GM19328 (cell line): Measurements from ENCODE around the gene CMC1.
"Not testable (repeated sequence)": the region's sequence is repeated elsewhere in the genome, so short reads cannot be mapped to it uniquely, and the experiment has no call there.

Experiments
- ATAC-seq: cut with Tn5 transposase; IDR thresholded peaks from one replicate; pipeline ENCODE4 v1.9.1; 2021; ENCODE audit warnings: mild to moderate bottlenecking, moderate library complexity; ENCODE audit not compliant: unreplicated experiment

Gene CMC1

DNA sequence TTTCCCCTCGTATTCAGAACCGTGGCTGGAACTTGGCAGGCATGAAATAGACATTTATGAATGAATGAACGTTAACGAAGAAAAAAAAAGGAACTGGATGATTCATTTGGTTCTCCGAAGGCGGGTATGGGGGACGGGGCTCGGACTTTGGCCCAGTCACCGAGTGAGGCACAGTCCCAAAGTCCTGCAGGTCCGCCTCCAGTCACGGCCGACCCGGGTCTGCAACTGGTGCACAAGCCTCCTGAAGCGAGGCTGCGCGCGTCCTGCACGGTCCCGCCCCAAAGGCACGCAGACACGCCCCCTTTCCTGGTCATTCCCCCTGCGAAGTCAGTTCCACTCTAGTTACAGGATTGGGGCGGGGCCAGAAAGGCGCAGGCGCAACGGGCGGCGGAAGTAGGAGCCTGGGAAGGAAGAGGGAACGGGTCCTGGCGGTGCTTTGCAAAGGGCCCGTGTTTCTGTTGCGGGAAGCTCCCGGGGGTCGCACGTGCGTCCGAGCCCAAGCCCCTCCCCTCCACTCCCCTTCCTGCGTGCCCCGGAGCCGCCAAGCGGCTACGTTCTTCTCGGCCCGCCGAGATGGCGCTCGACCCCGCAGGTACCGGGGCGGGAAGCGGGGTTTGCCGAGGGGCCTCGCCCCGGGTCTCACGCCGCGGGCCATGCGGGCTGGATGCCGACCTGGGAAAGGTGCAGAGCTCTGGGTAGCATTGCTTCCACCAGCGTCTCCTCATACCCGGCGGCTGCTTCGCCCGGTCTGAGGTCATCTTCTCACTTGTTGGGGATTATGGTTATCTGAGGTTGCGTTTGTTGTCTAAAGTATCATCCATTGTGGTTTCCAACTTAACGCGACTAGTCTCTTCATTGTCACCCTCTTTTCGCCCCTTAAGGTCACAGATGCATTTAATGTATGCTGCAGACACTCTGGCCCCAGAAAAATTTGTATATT lies at the start of gene CMC1:
Gene CMC1 (plus strand): TSS at position 399 of the 940 bp plus-strand sequence. CDS start 175 bp downstream, at position 574.
- peak; percentile 98 for ATAC-seq

GRCh38 chr3:28198161-28198560 lies 43.3 kb upstream of the CMC1 start:
- no peak for ATAC-seq

- no peak for ATAC-seq
Observed at GRCh38 chr3:28198974-28199373, 42.4 kb upstream of the CMC1 start.

DNA sequence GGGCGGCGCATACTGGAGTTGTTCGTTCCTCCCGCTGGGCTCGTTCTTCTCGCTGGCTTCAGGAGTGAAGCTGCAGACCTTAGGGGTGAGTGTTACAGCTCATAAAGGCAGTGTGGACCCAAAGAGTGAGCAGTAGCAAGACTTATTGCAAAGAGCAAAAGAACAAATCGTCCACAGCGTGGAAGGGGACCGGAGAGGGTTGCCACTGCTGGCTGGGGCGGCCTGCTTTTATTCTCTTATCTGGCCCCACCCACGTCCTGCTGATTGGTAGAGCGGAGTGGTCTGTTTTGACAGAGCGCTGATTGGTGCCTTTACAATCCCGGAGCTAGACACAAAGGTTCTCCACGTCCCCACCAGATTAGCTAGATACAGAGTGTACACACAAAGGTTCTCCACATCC lies 41.8 kb upstream of the CMC1 start:
- not testable (repeated sequence) for ATAC-seq

DNA sequence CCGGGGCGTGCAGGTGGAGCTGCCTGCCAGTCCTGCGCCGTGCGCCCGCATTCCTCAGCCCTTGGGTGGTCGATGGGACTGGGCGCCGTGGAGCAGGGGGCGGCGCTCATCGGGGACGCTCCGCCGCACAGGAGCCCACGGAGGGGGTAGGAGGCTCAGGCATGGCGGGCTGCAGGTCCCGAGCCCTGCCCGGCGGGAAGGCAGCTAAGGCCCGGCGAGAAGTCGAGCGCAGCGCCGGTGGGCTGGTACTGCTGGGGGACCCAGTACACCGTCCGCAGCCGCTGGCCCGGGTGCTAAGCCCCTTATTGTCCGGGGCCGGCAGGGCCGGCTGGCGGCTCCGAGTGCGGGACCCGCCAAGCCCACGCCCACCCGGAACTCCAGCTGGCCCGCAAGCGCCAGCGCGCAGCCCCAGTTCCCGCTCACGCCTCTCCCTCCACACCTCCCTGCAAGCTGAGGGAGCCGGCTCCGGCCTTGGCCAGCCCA lies 41.0 kb upstream of the CMC1 start:
- not testable (repeated sequence) for ATAC-seq

- ATAC-seq, result no peak
Observed at GRCh38 chr3:28206479-28206878, 34.9 kb upstream of the CMC1 start.

DNA sequence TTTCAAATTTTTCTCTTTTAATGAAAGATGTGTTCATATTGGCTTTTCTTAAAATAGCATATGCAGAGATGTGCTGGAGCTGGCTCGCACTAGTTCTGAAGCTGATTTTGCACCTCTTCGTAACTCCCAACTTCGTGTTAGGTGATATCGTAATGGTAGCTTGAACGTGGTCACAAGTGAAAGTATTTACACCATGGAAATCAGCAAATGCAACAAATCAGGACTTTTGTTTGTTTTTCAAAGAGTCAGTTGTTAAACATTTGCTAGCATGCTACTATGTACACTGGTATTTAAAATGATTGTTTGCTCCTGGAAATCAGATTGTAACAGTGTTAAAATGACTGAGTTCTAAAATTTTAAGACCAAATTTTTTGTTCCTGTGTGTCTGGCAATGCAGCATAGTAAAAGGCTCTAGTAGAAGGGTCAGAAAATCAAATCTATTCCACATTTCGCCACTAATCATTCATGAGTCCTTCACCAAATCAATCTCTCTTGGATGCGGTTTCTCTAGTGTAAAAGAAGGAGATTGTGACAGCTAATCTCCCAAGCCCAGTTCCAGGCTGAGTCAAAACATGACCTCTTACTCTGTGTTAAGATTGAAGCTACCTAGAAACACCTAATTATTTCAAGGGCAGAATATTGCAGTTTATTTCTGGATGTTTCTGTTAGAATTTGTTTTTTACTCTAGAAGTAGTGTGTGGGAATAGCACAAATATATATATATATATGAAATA lies 34.3 kb upstream of the CMC1 start:
- ATAC-seq, result no peak

DNA sequence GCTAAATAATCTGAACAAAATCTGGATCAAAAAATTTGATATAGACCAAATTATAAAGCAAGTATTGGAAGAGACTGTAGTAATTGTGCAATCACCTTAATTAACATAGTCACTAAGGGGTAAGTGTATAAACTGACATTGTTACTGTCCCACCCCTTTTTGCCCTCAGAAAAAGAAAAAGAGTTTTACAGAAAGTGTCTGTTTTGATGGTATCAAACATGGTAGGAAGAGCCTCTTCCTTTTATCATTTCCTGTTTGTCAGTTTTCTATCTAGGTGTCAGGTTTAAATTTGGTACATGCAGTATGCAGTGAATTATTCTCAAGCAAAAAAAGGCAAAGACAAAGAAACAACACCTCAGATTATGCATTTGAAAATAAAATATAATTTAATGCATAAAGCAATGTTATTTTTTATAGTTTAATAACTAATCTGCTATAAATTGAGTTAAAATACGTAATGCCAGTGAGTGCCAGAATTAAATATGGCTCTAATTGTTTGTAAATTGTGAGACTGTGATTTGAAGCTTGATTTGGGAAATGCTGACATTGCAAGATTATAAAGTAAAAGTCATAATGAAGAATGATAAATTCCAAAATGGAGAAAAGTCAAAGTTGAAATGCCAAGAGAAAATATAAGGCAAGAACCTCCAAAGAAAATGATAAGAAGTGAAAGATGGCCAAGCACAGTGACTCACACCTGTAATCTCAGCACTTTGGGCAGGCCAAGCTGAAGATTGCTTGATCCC lies 30.3 kb upstream of the CMC1 start:
- no peak for ATAC-seq

GRCh38 chr3:28212681-28213080 lies 28.7 kb upstream of the CMC1 start:
- no peak for ATAC-seq

DNA sequence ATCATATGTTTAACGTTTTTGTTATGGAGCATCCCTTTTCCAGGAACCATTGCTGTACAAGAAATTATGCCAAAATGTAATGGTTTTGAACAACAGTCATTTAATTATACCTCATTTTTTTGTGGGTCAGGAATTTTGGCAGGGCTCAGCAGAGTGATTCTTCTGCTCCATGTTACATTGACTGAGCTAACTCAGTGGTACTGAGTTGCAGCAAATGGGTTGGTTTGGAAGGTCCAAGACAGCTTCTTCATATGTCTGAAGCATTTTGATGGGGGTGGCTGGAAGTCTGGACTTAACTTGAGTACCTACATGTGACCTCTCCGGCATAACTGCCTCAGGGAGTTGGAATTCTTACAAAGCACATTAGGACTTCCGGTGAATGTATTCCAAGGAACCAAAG lies 26.0 kb upstream of the CMC1 start:
- ATAC-seq, result no peak

DNA sequence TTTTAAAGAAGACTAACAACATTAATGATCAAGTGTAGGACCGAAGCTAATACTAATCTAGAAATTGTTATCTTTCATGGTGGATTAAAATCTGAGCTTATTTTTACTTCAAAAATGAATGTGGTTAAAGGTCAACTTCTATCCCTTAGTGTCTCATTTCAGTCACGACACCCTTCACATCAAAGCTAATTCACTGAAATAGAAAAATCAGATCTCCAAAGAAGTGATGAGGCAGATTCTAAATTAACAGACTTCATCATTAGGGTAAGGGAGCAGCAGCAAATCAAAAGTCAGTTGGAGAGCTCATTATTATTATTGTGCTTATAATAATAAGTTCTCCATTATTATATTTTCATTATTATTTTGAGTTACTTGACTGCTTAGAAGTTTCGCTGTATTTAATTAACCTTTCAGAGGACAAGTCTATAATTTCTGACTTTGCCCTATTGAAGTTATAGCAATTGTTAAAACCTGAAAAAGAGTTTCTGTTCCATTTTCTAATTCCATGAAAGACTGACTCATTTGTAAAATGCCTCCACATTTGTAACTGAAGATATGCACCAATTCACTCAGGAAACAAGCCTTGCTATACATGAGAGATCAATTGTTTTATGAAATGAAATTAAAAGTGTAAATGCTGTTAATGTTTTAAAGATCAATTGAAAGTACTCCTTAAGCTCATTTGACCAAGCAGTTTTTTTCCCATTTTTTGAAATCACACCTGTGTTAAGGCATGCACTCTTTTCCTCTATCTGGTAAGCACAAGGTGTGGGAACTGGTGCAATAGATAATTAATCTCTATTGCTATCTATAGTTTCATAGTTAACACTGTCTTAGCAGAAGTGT lies 23.1 kb upstream of the CMC1 start:
- ATAC-seq, result no peak

DNA sequence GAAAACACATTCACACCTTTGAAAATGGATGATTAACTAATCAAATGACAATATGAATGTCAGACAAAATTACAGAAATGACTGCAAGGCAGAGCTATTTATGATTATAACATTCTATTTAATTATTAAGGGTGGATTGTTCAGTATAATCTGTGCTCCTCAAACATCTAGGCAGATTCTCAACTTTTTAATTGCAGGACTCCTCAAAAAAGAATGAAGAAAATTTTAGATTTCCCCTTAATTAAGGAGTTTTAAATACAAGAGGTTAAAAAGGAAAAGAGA lies 22.6 kb upstream of the CMC1 start:
- no peak for ATAC-seq

DNA sequence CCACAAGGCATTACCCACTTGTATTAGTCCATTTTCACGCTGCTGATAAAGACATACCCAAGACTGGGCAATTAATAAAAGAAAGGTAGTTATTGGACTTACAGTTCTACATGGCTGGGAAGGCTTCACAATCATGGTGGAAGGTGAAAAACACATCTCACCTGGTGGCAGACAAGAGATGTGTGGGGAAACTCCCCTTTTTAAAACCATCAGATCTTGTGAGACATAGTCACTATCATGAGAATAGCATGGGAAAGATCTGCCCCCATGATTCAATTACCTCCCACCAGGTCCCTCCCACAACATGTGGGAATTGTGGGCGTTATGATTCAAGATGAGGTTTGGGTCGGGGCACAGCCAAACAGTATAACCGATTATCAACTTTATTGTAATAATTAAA lies 17.0 kb upstream of the CMC1 start:
- no peak for ATAC-seq

DNA sequence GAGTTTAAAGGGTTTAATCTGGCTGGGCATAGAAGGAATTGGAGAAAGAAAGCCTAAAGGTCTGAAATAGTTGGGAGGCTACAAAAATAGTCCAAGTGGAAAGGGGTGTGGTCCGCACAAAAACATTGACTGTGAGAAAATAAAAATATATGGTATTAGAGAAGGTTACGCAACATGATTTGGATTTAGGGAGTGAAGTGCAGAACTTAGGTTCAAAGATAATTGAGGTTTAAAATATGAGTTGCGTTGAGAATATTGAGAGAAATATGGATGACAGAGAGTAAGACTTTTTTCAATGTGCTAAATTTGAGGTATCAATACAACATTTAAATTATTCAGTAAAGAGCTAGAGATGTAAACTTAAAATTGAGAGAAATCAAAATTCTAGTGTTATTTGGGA lies 15.4 kb upstream of the CMC1 start:
- no peak for ATAC-seq

DNA sequence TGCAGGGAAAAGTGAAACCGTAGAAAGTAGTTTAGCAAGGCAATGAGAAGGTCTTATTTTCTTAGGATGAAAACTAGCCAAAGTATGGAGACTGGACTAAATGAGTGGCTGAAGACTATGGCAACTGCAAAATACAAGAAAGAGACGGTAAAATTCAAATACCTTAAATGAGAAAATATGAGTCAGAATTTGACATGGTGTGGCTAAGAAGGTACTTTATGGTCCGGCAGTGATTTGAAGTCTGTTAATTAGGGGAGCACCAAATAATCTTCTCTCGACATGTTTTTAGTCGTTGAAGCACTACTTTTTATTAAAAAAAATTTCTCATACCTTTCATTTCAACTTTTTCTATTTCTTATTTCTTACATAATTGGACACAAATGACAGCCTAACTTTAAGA lies 12.8 kb upstream of the CMC1 start:
- ATAC-seq, result no peak

DNA sequence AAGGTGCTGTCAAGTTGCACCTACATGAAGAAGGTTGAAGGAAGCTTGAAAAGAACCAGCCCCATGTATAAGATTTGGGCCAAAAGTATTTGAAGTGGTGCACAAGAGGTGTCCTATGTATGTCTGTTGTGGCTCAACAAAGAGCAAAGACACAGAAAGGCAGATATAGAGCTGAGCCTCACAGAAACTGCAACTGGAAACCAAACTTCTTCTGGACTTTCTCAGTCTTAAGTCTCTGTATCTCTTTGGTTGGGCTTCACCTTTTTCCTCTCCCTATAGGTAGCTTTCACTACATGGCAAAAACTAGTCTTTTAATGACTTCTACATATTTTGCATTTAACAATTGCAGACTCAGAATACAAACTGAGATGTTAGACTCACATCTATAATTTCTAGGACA lies 8.8 kb upstream of the CMC1 start:
- no peak for ATAC-seq

- no peak for ATAC-seq
Observed at GRCh38 chr3:28234454-28234853, 7.0 kb upstream of the CMC1 start.

- ATAC-seq, result no peak
Observed at GRCh38 chr3:28239108-28239507, 2.3 kb upstream of the CMC1 start.

DNA sequence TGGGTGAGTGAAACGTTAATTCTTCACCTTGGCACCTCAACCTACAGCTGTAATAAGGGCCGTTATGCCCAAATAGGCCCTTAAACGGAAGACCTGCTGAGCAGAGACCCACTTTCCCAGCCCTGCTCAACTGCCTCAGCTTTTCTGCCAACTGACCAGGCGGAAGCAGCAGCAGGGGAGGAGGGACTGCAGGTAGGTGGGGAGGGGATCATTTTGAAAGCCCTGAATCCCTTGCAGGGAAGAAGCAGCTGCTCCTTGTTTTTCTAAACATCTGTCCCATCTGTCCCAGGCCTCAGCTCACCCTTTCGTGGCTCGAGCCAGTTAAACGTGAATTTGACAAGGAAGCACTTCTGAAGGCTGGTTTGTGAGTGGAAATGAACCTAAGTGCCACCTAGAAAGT lies 978 bp upstream of the CMC1 start:
- ATAC-seq, result no peak

GRCh38 chr3:28242519-28242918 lies 1.1 kb downstream of the CMC1 start:
- ATAC-seq, result no peak
